Thoracic aorta (tissue), 2 donors: ENCODE data around the gene UROD. TPM values are rescaled to one million over a fixed set of nuclear protein-coding genes. Genes with fewer than 3 reads are reported as not detected.
"Not testable (repeated sequence)": the region's sequence is repeated elsewhere in the genome, so short reads cannot be mapped to it uniquely, and the experiment has no call there.

Source experiments
- ATAC-seq: fragments of 150-250 bp; one replicate; pipeline ENCODE4 v1.8.0; 2017; ENCODE audit warnings: low read depth; ENCODE audit not compliant: insufficient number of reproducible peaks, low FRiP score
- DNase-seq: peaks from one replicate; pipeline ENCODE4 v3.0.0-alpha.2; 2020; ENCODE audit warnings: low spot score
- H3K27ac ChIP-seq, 2 donors: fragments of 200-600 bp; sonication (generic); 1 replicate in 1 of 2; 2 replicates in 1 of 2; pipeline ENCODE4 v1.5.1; 2016; ENCODE audit warnings: mild to moderate bottlenecking in 2 of 2, moderate library complexity in 2 of 2
- H3K27me3 ChIP-seq: fragments of 200-600 bp; sonication (generic); replicated peaks from 2 replicates; pipeline ENCODE4 v1.6.0; 2016; ENCODE audit warnings: mild to moderate bottlenecking; ENCODE audit not compliant: insufficient read depth
- H3K36me3 ChIP-seq: fragments of 200-600 bp; sonication (generic); one replicate; pipeline ENCODE4 v1.5.1; 2016
- H3K4me1 ChIP-seq, 2 donors: fragments of 200-600 bp; sonication (generic); 1 replicate in 1 of 2; 2 replicates in 1 of 2; pipeline versions ENCODE4 v1.5.1 to v1.6.0; 2016; ENCODE audit warnings: low read depth in 2 of 2, mild to moderate bottlenecking in 1 of 2; ENCODE audit not compliant: control insufficient read depth in 1 of 2
- H3K4me3 ChIP-seq: fragments of 200-600 bp; sonication (generic); 2 replicates; pipeline ENCODE4 v1.5.1; 2016; ENCODE audit warnings: mild to moderate bottlenecking
- H3K9me3 ChIP-seq: fragments of 200-600 bp; sonication (generic); 2 replicates; pipeline ENCODE4 v1.5.1; 2016
- CTCF ChIP-seq: fragments of 200-600 bp; sonication (generic); IDR thresholded peaks from one replicate; pipeline ENCODE4 v1.5.1; 2019; ENCODE audit warnings: antibody characterized with exemption
- total RNA-seq, 2 donors: library from RNA; depleted of rRNA; stranded (reverse); fragments of >200 nt; gene quantifications; one replicate each; pipeline versions ENCODE4 v1.1.0 to v1.2.3, GENCODE V29; 2016

Gene UROD
- total RNA-seq, 2 donors from 2014 or later = 32.7 to 67.4 TPM

GRCh38 chr1:45057542-45057941 is 45.5 kb downstream of the UROD start:
- H3K4me1 ChIP-seq = no peaks in the 10 kb centered on the region
- no peak for DNase-seq
- no peaks in the 10 kb centered on the region for H3K9me3 ChIP-seq
- no peaks in the 10 kb centered on the region for H3K36me3 ChIP-seq
- H3K4me3 ChIP-seq = no peak overlapping the region
- no peak for ATAC-seq
- no peaks in the 10 kb centered on the region for H3K27me3 ChIP-seq
- no peak overlapping the region for H3K27ac ChIP-seq
- no peak for TF ChIP-seq CTCF

GRCh38 chr1:45059829-45060228 is 47.8 kb downstream of the UROD start:
- Histone ChIP-seq H3K36me3 (no peaks in the 10 kb centered on the region), H3K27me3 (no peaks in the 10 kb centered on the region), H3K27ac (no peak overlapping the region), H3K4me1 (no peaks in the 10 kb centered on the region), H3K9me3 (no peaks in the 10 kb centered on the region), H3K4me3 (no peak overlapping the region)
- ATAC-seq (no peak), DNase-seq (no peak)
- no peak for TF ChIP-seq CTCF

- ATAC-seq, H3K36me3 ChIP-seq, DNase-seq, H3K4me1 ChIP-seq, H3K27ac ChIP-seq, H3K9me3 ChIP-seq, H3K4me3 ChIP-seq, H3K27me3 ChIP-seq: not testable (repeated sequence)
Measured at GRCh38 chr1:45062463-45062862, 50.4 kb downstream of the UROD start.

- Histone ChIP-seq H3K27ac (no peak overlapping the region), H3K36me3 (no peaks in the 10 kb centered on the region), H3K4me1 (no peaks in the 10 kb centered on the region), H3K9me3 (no peaks in the 10 kb centered on the region), H3K27me3 (no peaks in the 10 kb centered on the region), H3K4me3 (no peak overlapping the region)
- DNase-seq (no peak), ATAC-seq (no peak)
- TF ChIP-seq CTCF = no peak
Measured at GRCh38 chr1:45065083-45065482, 53.0 kb downstream of the UROD start.

Other genes starting within 250 kb of the UROD start
- 1,000 to 10,000 TPM; 1,019 to 1,075 TPM for gene RPS8, start 236.7 kb upstream of the UROD start, total RNA-seq
- gene BEST4, start 224.1 kb upstream of the UROD start, total RNA-seq = 1 to 10 TPM in 1 of 2 donors, not detected in 1; 4.1 TPM
- 100 to 1,000 TPM; 103 to 142 TPM for gene PLK3, start 211.9 kb upstream of the UROD start, total RNA-seq
- gene DYNLT4, start 204.9 kb upstream of the UROD start, total RNA-seq = not detected
- 10 to 100 TPM; 18.8 to 53.6 TPM for gene BTBD19, start 203.7 kb upstream of the UROD start, total RNA-seq
- gene PTCH2, start 169.0 kb upstream of the UROD start, total RNA-seq = 1 to 10 TPM in 1 of 2 donors, under 1 TPM in 1; 0.95 to 1.3 TPM
- 10 to 100 TPM; 26.4 to 33.8 TPM for gene EIF2B3, start 25.7 kb upstream of the UROD start, total RNA-seq
- gene HECTD3, start 930 bp upstream of the UROD start, total RNA-seq = 10 to 100 TPM; 40.4 to 66.3 TPM
- 1 to 10 TPM; 2.0 to 3.5 TPM for gene ZSWIM5, start 194.4 kb downstream of the UROD start, total RNA-seq